Heart right ventricle (tissue), 16 donors: ENCODE measurements around the gene FBXO34. TPM values are rescaled to one million over a fixed set of nuclear protein-coding genes. Genes with fewer than 3 reads are reported as not detected.

ENCODE experiments used
- ATAC-seq, 8 donors: fragments of 200-7000 bp; cut with Tn5 transposase; one replicate each; pipeline ENCODE4 v1.9.1; 2020; ENCODE audit warnings: mild to moderate bottlenecking in 8 of 8, moderate library complexity in 8 of 8, moderate number of reproducible peaks in 1 of 8
- DNase-seq, 2 donors: peaks; one replicate each; pipeline ENCODE4 v3.0.0-alpha.2; 2020
- H3K27ac ChIP-seq, 10 donors: fragments of 200-600 bp; sonication (generic) in 2 of 10; one replicate each; pipeline versions ENCODE4 v1.5.0 to v1.8.0; 2020 to 2022; ENCODE audit warnings: mild to moderate bottlenecking in 3 of 10
- H3K27me3 ChIP-seq, 7 donors: fragments of 200-600 bp; one replicate each; pipeline ENCODE4 v1.8.0; 2021 to 2022; ENCODE audit warnings: mild to moderate bottlenecking in 2 of 7
- H3K36me3 ChIP-seq, 9 donors: fragments of 200-600 bp; sonication (generic) in 1 of 9; one replicate each; pipeline versions ENCODE4 v1.5.0 to v1.8.0; 2020 to 2022; ENCODE audit warnings: mild to moderate bottlenecking in 2 of 9
- H3K4me1 ChIP-seq, 9 donors: fragments of 200-600 bp; sonication (generic) in 1 of 9; one replicate each; pipeline versions ENCODE4 v1.5.0 to v1.8.0; 2020 to 2022; ENCODE audit warnings: mild to moderate bottlenecking in 4 of 9
- H3K4me3 ChIP-seq, 10 donors: fragments of 200-600 bp; sonication (generic) in 2 of 10; one replicate each; pipeline versions ENCODE4 v1.5.0 to v1.8.0; 2020 to 2022; ENCODE audit warnings: mild to moderate bottlenecking in 7 of 10, moderate library complexity in 2 of 10
- H3K9me3 ChIP-seq, 11 donors: fragments of 200-600 bp in 10 of 11; sonication (generic) in 2 of 11; one replicate each; pipeline versions ENCODE4 v1.5.0 to v1.8.0; 2013 to 2022; ENCODE audit warnings: mild to moderate bottlenecking in 2 of 11, control low read depth in 1 of 11, moderate library complexity in 1 of 11
- CTCF ChIP-seq, 9 donors: fragments of 200-600 bp; sonication (generic) in 2 of 9; IDR thresholded peaks; one replicate each; pipeline versions ENCODE4 v1.5.0 to v1.8.0; 2021 to 2022; ENCODE audit warnings: antibody characterized with exemption in 9 of 9, mild to moderate bottlenecking in 5 of 9, moderate library complexity in 1 of 9
- WGBS, 2 donors: extraction: QIAGEN DNeasy Blood & Tissue Kit; methylation state at CpG; one replicate each; pipeline ENCODE4 v1.1.7; 2013; ENCODE audit warnings: inconsistent platforms in 1 of 2; 5-methylcytosine and 5-hydroxymethylcytosine counted together
- intact Hi-C, 10 donors: fragments of 100-400 bp; cut with DNase I; formaldehyde crosslinking; loops; one replicate each; pipeline versions ENCODE4 v1.11.1 to v1.14.2; 2022
- polyA plus RNA-seq, 2 donors: library from polyadenylated mRNA; stranded (reverse); fragments of 200-250 nt; gene quantifications; one replicate each; pipeline ENCODE4 v1.2.3, GENCODE V29; 2013
- total RNA-seq, 10 donors: library from RNA; stranded (reverse); fragmentation: NEBNext Ultra II Directional in 3 of 10; extraction: Animal tissue kit (Norgen Biotek cat#: 25700) in 3 of 10; gene quantifications; one replicate each; pipeline versions ENCODE4 v1.2.1 to v1.2.4, GENCODE V29; 2021 to 2023
- donor health status: Arrhythmogenic right ventricular cardiomyopathy.
- donor health status: ischemic (EF 13 %, LVEDD 7.1; RV severe dilation, severe dysfunction).
- donor health status: healthy with polysubstance abuse.
- donor health status: DM: no; HTN: yes; CAD: no.
- donor health status: DM: no; HTN: no; CAD: no.
- donor health status: ischemic (EF 25% LVEDD 6.9; RV normal size, moderate dysfunction).
- donor health status: ischemic (EF 25% LVEDD 5.7; RV mildly dilated, moderate dysfunction).
- donor health status: healthy.
- donor health status: DM: yes; HTN: yes; CAD: no.
- donor health status: Ischemic cardiomyopathy.
- donor health status: ischemic (EF 35%, LVEDD 5.7; RV mildly dilated, moderate dysfunction).
- donor health status: nonischemic (EF 11% LVEDD 7.7; RV severe dilation, severe dysfunction).
- donor health status: DM: yes; HTN: yes; CAD: no.
- donor health status: PGD.
- donor health status: ischemic (EF 29% LVEDD 5.4; RV normal size, mild dysfunction).
- donor health status: nonischemic (EF 23%, LVEDD 6.1; RV moderate dilation, normal function).

Gene FBXO34
- total and polyA plus RNA-seq, 12 donors = 8.9 to 26.2 (median 20.8) TPM

GRCh38 chr14:55254581-55254980 is 16.6 kb upstream of the FBXO34 start:
- Histone ChIP-seq H3K4me1 (peaks cover 0 to 9% (median 0%) of the 10 kb centered on the region in 9 donors), H3K36me3 (no peaks in the 10 kb centered on the region), H3K9me3 (no peaks in the 10 kb centered on the region), H3K27ac (no peak overlapping the region), H3K4me3 (no peak overlapping the region), H3K27me3 (peaks cover 0 to 4% (median 0%) of the 10 kb centered on the region in 7 donors)
- intact Hi-C loops = no loop called here
- ATAC-seq = no peak
- no peak for TF ChIP-seq CTCF (IDR thresholded peaks at IDR 0.05)
- 81 to 87% methylated on average over 1 of the region's 1 CpG for WGBS, 2 donors
- DNase-seq = no peak

GRCh38 chr14:55255979-55256378 is 15.2 kb upstream of the FBXO34 start:
- ATAC-seq = peak in 1 of 8 donors; percentile 51
- TF ChIP-seq CTCF (IDR thresholded peaks at IDR 0.05) = no peak

GRCh38 chr14:55256586-55256985 is 14.6 kb upstream of the FBXO34 start:
- 56 to 61% methylated on average over 6 of the region's 6 CpGs for WGBS, 2 donors
- TF ChIP-seq CTCF (IDR thresholded peaks at IDR 0.05) = no peak

More at GRCh38 chr14:55255979-55256378, 15.2 kb upstream of the FBXO34 start:
- Histone ChIP-seq H3K4me1 (peaks cover 0 to 9% (median 0%) of the 10 kb centered on the region in 9 donors), H3K27me3 (peaks cover 0 to 4% (median 0%) of the 10 kb centered on the region in 7 donors), H3K9me3 (no peaks in the 10 kb centered on the region), H3K4me3 (no peak overlapping the region), H3K36me3 (no peaks in the 10 kb centered on the region), H3K27ac (no peak overlapping the region)
- intact Hi-C loops = no loop called here
- 62 to 79% methylated on average over 3 of the region's 3 CpGs for WGBS, 2 donors
- DNase-seq = no peak

GRCh38 chr14:55265197-55265596 is 6.0 kb upstream of the FBXO34 start:
- Histone ChIP-seq H3K9me3 (no peaks in the 10 kb centered on the region), H3K27ac (no peak overlapping the region), H3K36me3 (no peaks in the 10 kb centered on the region), H3K27me3 (no peaks in the 10 kb centered on the region), H3K4me1 (peaks cover 0 to 3% (median 0%) of the 10 kb centered on the region in 9 donors), H3K4me3 (no peak overlapping the region)
- no peak for TF ChIP-seq CTCF (IDR thresholded peaks at IDR 0.05)
- intact Hi-C loops = loop anchor here in 3 of 10 donors (5.0 to 10.0 kb wide), 3 partner anchors 92 to 167 kb away; partner anchors contain the start of gene ATG14 (in 2 of the 3)
- DNase-seq = no peak
- WGBS, 2 donors = 82 to 93% methylated on average over 4 of the region's 4 CpGs
- ATAC-seq = no peak

More at GRCh38 chr14:55256586-55256985, 14.6 kb upstream of the FBXO34 start:
- H3K4me3 ChIP-seq = no peak overlapping the region
- no peak overlapping the region for H3K27ac ChIP-seq
- H3K27me3 ChIP-seq = peaks cover 0 to 4% (median 0%) of the 10 kb centered on the region in 7 donors
- ATAC-seq (no peak), DNase-seq (no peak)
- intact Hi-C loops = no loop called here
- no peaks in the 10 kb centered on the region for H3K36me3 ChIP-seq
- peaks cover 0 to 9% (median 0%) of the 10 kb centered on the region in 9 donors for H3K4me1 ChIP-seq
- no peaks in the 10 kb centered on the region for H3K9me3 ChIP-seq
